ENCODE results near the gene SLC7A7. TPM values are rescaled to one million over a fixed set of nuclear protein-coding genes. Genes with fewer than 3 reads are reported as not detected.

Gene SLC7A7
- total and polyA plus RNA-seq, 10 of the 15 experiments (the other 5 are each of a cell fraction or from before 2014, with no cell fraction given) = 27.8 to 79.2 (median 50.8) TPM

- no peak for TF ChIP-seq CTCF (IDR thresholded peaks at IDR 0.05 in 2 of 3, conservative IDR thresholded peaks at IDR 0.05 in 1 of 3; ENCODE audit: control insufficient read depth in 2 of 3, extremely low read depth in 1 of 3, insufficient read depth in 1 of 3, low read depth in 3 of 3, low read length in 3 of 3)
- TF ChIP-seq ETV6 (conservative IDR thresholded peaks at IDR 0.05 in 1 of 2, IDR thresholded peaks at IDR 0.05 in 1 of 2; ENCODE audit: borderline replicate concordance in 1 of 2, low read depth in 1 of 2) = peak in 1 of 2 experiments; percentile 34; a peak in 1 of 4 replicates
- TF ChIP-seq BCL3 (IDR thresholded peaks at IDR 0.05; ENCODE audit: borderline replicate concordance, insufficient read depth, low read depth, low read length, poor library complexity, severe bottlenecking) = no peak
- peak; percentile 25; the same call in 1 of the 2 replicates for TF ChIP-seq TARDBP (IDR thresholded peaks at IDR 0.05; ENCODE audit: borderline replicate concordance)
- no peak for TF ChIP-seq ZNF622 (IDR thresholded peaks at IDR 0.05)
- no peak; the same call in 1 of the 2 replicates for TF ChIP-seq WRNIP1 (IDR thresholded peaks at IDR 0.05; ENCODE audit: borderline replicate concordance, low read depth, low read length)
- no peak for TF ChIP-seq SP1 (IDR thresholded peaks at IDR 0.05; ENCODE audit: low read depth, low read length)
- TF ChIP-seq CHD2 (IDR thresholded peaks at IDR 0.05; ENCODE audit: borderline replicate concordance, low read depth, low read length) = no peak
- TF ChIP-seq YBX1 (IDR thresholded peaks at IDR 0.05) = no peak
- TF ChIP-seq IRF5 (IDR thresholded peaks at IDR 0.05; ENCODE audit: borderline replicate concordance) = no peak
- no peak for TF ChIP-seq RELA (IDR thresholded peaks at IDR 0.05; ENCODE audit: borderline replicate concordance, partially characterized antibody)
- TF ChIP-seq SMAD5 (IDR thresholded peaks at IDR 0.05; ENCODE audit: low read depth) = no peak
- TF ChIP-seq HCFC1 (IDR thresholded peaks at IDR 0.05; ENCODE audit: low read length) = no peak
- no peak for TF ChIP-seq BCL11A (IDR thresholded peaks at IDR 0.05; ENCODE audit: low read depth, low read length)
- TF ChIP-seq NFXL1 (IDR thresholded peaks at IDR 0.05; ENCODE audit: borderline replicate concordance) = no peak
- no peak for TF ChIP-seq CEBPB (IDR thresholded peaks at IDR 0.05; ENCODE audit: borderline replicate concordance in 1 of 2, low read depth in 2 of 2, low read length in 2 of 2)
Observed at GRCh38 chr14:22794551-22794951, 20.7 kb downstream of the SLC7A7 start (continued).

All from GM12878 (cell line).